Activated CD4-positive, CD25-positive, alpha-beta regulatory T cell treated with anti-CD3 and anti-CD28 coated beads, Interleukin-2, amount 50 U/mL, for 24 hours (primary cell): ENCODE results near the gene TENM3.

Experiments
- ATAC-seq, 2 donors: fragments of 150-1000 bp; cut with Tn5 transposase; one replicate each; pipeline ENCODE4 v1.10.0; 2021; ENCODE audit warnings: mild to moderate bottlenecking in 1 of 2, moderate library complexity in 1 of 2

TENM3 gene

DNA sequence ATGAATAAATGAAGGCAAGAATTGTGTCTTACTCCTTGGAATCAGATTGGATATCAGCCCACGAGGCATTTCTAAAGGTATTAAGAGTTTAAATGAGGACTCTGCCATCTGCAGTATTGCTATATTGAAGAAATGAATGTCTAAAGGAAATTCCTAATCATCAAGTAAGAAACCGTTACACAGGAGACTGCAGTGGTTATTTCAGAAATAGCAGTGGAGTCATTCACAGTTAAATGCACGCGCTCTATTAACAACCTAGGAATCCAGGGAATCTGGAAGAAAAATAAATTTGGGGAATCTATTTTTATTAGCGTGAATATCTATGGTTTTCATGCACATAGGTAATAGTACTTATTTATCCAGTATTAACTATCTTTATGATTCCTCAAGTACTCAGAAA, 334.2 kb downstream of the TENM3 start:
- no peak for ATAC-seq

DNA sequence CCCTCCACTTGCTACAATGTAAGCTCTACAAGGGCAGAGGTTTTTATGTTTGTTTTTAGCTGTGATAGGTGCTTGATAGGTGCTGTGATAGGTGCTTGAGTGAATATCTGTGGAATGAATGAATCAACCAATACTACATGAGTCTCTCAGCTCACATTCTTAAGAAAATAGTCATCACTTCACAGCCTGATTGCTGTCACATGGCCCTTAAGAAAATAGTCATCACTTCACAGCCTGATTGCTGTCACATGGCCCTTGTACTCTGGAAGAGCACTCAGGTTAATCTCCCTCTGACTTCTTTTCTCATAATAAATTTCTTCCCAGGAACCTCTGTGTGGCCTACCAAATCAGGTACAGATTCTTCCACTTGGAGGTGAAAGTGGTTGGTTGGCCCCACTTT, 335.2 kb downstream of the TENM3 start:
- ATAC-seq = no peak

DNA sequence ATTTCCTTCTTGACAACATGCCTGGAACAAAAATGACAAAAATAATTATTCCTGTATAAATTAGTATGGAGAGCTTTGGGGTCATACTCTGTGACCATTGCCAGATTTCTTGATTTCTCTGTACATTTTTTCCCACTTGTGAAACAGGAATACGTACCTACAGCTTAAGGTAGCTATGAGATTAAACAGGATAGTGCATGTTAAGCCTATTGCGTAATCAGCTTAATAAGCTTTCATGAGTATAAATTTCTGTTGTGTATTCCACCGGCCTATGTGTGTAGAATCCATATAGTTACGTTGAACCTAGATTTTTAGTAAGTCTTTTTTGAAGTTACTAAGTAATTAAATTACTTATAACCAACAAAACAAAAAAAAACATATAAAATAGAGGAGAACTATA, 339.0 kb downstream of the TENM3 start:
- ATAC-seq = no peak

DNA sequence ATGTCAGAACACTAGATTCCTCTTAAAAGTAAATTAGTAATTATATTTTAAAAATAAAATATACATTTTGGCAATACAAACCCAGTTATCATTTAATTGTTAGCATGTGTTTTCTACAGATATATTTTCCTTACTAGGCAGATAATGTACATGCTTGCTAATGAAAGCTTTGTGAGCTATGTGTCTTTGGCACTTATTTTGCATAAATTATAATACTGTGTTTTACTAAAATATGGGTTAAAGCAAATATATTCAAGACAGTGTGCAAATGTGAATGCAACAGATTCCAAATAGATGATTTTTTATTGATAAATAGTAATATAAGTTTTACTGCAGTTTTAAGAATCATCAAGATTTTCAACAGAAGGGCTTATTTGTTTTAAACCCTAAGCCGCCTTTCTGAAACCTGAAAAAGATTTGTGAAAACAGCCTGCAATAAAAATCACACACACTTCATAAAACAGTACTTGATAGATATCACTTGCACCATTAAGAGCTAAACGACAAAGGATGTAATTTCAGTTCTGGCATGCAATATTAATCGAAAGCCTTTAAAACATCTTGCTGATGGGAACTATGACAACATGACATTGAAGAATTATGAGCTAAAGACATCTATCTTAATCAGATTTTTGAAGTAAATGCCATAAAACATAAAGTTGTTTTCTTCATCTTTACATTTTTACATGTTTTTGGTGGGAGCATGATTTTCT, 340.7 kb downstream of the TENM3 start:
- no peak for ATAC-seq

DNA sequence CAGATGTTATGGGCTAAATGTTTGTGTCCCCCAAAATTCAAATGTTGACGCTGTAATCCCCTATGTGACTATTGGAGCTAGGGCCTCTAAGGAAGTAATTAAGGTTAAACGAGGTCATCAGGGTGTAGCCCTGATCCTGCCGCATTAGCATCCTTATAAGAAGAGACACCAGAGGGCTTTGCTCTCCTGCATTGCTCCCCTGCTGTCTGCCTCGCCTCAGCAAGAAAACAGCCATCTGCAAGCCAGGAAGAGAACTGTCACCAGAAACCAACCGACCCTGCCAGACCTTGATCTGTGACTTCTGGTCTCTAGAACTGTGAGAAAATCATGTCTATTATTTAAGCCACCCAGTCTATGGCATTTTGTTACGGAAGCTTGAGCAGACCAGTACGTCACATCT, 342.1 kb downstream of the TENM3 start:
- ATAC-seq = no peak

DNA sequence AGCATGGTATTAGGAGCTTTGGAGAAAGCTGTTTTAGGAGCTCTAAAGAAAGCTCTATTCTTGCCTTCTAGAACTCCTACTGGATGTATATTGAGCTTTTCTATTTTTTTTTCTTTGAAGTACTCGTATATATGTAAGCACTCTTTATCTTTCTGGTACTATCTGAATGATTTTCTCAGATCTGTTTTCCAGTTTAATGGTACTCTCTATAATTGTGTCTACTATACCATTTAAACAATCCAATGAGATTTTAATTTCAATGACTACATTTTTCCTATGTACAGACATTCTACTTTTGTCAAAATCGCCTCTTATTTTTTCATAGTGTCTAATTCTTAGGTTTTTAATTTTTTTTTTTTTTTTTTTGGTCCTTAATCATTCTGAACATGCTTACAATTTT, 345.9 kb downstream of the TENM3 start:
- ATAC-seq = no peak

DNA sequence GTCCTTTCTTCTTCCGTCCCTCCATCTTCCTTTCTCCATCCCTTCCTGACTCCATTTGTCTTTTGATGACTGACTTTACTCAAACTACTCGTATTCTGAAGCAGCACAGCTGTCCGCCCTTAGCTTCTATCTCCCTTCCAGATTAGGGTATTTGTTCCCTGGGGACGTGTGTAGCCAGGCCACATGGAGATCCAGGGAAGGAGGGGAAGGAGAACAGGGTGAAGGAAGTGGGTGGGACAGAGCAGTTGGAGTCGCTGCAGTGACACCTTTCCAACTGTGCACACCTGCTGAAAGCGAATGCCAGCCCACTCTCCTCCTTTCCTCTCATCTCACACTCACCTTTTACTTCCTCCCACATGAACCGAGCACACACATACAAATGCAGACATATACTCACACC, 350.2 kb downstream of the TENM3 start:
- ATAC-seq = no peak

DNA sequence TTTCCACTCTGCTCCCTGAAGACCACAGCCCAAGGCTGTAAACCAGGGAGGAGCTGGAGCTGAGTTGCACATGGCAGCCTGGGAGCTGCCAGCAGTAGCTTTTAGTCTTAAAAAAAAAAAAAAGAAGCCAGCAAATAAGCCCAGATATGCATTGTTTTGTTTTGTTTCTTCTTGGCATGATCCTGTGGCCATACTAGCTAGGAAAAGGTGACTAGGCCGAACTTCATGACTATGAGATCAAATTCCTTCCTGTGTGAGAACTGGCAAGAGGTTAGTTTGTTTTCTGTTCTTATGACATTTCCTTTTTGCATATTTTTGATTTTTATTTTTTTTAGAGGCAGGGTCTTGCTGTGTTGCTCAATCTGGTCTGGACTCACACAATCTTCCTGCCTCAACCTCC, 350.7 kb downstream of the TENM3 start:
- ATAC-seq = no peak

DNA sequence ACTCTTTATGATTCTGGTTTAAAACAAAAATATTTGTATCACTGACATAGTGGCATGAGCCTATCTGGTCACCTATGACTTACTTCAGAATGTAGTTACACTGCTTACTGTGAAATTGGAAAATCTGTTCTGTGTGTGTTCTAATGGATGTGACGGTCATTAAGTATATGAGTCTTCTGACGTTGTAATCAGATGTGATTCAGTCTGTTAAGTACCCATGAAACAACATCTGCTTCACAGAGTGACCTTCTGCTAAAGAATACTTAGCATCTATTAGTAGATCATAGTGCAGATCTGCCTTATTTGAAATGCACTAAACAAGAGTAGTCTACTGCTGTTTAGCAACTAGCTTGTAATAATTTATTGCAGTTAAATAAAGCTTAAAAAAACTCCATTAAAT, 356.9 kb downstream of the TENM3 start:
- ATAC-seq = no peak

DNA sequence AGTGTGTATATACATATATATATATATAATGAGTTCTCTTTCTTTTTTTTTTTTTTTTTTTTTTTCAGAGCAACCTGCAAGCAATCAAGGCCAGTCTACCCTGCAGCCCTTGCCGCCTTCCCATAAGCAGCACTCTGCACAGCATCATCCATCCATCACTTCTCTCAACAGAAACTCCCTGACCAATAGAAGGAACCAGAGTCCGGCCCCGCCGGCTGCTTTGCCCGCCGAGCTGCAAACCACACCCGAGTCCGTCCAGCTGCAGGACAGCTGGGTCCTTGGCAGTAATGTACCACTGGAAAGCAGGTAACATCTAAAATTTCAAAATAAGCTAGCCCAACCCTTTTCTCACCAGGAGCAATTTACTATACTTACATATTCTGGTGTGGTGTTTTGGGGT, 357.7 kb downstream of the TENM3 start:
- ATAC-seq = no peak

DNA sequence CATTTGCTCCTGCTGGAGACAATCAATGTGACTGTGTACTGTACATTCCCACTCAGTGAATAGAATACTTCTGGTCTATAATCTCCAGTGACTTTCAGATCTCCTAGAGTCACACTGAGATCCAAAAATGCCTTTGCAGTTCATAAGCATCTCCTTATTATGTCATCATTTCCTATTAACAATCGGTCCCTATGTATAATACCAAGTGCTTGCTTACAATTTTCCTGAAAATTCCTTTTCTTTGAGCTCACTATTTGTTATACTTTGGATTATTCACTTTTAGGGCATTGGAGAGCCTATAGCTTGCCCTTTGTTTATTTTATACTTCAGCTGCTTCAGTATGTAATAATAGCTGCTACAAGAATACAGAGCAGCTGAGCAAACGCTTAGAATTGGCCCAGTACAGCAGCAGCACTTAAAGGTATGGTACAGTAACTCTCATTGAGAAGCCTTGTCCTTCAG, 361.0 kb downstream of the TENM3 start:
- no peak for ATAC-seq

DNA sequence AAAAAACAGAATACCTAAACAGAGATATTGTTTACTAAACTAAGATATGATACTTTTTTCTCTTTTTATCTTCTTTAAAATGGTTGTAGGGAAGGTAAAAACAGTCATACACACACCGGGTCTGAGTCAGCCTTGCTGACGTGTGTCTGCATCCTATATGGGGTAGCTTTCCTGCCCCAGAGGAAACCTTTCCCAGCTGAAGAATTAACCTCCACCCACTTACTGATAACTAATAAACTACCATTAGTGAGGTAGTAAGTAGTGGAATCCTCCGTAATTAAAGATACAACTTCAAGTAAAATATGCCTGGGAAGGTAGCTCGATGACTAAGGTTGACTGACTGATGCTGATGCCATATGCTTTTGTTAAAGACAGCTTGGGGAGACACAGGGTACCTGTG, 361.8 kb downstream of the TENM3 start:
- ATAC-seq = no peak

DNA sequence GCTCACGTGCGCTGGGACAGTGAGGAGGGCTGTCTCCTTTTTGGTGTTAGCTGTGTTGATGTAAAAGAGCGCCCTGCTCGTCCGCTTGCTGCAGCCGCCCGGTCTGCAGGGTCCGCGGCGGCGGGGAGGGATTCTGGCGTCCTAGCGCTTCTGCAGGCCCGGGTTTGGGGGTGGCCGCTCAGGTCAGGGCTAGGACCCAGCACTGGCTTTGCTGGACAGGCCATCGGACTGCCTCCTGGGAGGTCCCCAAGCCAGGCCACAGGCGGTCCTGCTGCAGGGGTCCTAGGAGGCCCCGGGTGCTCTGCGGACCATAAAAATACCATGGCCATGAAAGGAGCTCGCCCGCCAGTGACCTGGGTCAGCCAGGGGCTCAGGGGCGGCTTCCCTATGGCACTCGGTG, 365.3 kb downstream of the TENM3 start:
- no peak for ATAC-seq

DNA sequence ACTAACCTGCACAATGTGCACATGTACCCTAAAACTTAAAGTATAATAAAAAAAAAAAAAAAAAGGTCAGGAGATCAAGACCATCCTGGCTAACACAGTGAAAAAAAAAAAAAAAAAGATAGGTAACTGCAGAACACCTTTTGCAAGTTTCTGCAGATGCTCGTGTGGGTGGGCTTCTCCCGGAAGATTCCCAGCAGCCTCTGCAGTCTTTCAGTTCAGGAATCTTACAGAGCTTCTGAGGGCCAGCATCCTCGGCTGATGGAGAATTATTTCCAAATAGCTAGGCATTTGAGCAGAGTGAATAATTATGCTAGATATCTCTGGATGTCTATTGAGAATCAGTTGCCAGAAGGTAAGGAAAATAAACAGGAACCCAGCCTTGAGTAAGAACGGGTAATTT, 373.3 kb downstream of the TENM3 start:
- no peak for ATAC-seq

DNA sequence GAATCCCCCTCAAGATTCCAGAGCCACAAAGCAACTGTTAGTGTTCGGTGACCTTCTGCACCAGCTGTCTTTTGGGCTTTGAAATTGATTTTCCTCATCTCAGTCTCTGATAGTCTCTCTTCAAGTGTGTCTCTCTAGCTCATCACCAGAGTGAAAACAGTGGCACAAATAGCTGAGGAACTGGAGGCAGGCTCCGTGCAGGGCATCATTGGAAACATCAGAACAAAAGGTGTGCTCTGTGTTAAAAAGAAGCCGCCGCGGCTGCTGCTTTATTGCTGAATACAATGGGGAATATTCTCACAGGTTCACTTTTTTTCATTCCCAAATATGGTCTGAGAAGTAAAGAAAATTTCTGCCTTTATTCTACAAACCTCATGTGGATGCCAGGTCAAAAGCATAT, 376.5 kb downstream of the TENM3 start:
- ATAC-seq = no peak

DNA sequence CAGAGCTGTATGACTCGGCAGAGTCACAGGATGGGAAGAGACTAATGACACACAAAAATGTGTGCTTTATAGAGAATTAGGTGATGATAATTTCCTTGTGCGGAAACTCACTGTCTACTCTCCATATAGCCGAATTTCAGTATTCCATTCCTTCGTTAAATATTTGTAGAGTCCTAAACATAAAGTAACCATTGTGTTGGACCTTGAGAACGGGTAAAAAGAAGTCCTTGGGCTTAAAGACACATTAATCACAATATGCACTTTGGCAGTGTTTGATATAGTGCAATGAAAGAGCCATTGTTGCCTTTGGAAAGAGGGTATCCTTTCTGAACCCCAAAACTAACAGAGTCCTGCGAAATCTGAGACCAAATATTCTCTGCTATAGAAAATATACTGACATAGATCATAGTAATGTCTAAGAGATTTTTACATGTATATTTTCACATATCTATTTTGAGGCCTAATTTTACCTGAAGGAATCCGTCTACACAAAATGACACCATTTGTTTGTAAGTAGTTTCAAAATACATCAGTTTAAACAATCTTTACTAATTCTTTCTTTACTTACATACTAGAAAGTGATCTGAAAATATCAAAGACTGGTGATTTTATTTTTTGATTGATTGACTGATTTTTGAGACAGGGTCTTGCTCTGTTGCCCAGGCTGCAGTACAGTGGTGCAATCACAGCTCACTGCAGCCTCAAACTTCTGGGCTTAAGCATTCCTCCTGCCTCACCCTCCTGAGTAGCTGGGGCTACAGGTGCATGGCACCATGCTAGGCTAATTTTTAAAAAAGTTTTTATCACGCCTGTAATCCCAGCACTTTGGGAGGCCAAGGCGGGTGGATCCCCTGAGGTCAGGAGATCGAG, 377.1 kb downstream of the TENM3 start:
- no peak for ATAC-seq

DNA sequence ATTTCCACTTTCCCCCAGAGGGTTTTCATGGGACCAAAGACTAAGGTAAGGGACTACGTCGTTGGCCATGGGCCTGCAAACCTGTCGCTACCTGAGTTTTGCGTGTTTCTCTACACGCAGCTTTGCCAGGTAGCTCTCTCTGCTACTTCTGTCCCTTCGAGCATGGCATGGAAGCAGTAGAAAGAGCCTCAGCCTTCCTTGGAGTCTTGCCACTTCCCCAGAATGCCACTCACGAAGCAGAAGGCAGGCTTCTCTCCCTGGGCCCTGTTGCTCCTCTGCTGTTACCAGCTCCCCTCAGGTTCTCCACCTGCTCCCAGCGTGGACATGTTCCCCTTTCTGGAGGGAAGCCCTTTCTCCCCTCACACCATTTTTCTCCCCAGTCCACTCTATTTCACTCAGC, 381.1 kb downstream of the TENM3 start:
- no peak for ATAC-seq

DNA sequence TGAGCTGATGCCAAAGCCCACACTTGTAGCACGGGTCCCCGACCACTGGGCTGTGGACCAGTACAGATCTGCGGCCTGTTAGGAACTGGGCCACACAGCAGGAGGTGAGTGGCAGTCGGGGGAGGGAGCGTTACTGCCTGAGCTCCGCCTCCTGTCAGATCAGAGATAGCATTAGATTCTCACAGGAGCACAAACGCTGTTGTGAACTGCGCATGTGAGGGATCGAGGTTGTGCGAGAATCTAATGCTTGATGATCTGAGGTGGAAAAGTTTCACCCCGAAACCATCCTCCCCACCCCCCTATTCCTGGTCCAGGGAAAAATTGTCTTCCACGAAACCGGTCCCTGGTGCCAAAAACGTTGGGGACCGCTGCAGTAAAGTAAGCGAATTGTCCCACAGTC, 382.0 kb downstream of the TENM3 start:
- ATAC-seq = no peak

DNA sequence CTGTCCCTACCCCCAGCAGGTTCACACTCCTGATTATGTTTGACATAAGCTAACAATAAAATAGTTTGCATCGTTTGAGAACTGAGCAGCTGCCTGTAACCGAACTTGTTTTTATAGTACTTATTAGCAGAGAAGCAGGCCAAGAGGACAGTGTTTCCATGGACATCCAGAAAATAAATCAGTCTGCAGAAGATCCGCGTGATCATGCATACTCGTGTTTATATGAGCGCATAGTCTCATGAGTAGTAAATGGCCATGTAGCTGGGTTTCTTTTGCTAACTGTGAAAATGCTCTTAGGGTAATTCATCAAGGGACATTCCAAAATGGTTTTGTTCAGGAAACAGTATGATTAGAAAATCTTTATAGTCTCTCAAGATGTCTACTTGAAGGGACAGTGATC, 384.8 kb downstream of the TENM3 start:
- no peak for ATAC-seq

DNA sequence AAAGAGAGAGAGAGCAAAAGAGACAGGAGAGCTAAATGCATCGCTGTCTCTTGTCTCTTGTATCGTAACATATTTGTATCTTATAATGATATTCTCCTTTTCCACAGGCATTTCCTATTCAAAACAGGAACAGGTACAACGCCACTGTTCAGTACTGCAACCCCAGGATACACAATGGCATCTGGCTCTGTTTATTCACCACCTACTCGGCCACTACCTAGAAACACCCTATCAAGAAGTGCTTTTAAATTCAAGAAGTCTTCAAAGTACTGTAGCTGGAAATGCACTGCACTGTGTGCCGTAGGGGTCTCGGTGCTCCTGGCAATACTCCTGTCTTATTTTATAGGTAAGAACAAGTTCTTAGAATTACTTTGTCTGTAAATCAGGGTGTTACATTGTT, 385.3 kb downstream of the TENM3 start:
- no peak for ATAC-seq

DNA sequence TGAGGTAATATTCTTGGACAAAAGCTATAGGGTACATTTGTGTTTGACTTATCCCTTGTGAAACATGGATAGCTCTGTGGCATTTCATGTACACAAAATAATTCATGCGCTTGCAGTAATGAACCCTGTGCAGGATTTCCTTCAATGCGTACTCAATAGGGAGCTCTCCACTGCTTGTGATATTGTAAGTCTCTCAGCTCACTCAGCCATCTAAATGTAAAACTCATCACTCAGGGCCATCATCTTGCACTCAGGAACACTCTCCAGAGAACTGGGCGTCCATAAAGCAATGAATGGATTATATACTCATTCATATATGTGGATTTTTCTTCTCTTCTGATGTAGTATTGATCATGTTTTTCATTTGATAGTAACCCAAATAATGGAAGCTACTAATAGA, 385.9 kb downstream of the TENM3 start:
- ATAC-seq = no peak

DNA sequence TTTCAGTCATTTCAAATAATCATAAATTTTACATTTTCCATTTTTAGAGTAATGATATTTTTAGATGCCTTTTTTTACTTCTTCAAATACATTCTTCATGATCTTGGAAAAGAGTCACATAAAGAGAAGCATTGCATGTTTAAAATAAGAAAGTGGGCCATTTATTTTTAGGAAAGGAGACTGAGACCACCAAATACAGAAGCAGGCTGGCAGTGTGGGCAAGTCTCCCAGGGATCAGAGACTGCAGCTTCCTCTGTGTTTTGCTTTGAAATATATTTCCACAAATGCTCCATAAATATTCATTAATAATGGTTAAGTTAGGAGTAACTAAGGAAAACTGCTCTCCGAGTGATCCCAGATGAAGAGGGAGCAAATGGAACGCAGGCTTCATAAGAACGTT, 397.3 kb downstream of the TENM3 start:
- no peak for ATAC-seq

DNA sequence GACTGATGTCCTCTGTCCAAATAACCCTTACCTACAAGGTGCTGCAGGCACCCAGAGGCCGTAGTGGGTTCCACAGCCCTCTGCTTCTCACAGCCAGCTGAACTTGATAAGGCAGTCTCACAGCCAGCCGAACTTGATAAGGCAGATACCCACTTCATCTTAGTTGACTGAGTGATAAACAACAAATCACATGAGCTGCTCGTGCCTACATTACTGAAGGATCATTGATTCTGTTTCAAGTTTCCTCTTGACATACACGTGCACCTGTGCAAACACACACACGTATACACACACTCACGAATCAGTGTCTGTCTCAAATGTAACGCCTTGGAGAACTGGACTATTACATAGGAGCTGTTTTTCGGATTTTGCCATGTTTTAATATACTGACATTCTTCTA, 397.7 kb downstream of the TENM3 start:
- ATAC-seq = no peak

DNA sequence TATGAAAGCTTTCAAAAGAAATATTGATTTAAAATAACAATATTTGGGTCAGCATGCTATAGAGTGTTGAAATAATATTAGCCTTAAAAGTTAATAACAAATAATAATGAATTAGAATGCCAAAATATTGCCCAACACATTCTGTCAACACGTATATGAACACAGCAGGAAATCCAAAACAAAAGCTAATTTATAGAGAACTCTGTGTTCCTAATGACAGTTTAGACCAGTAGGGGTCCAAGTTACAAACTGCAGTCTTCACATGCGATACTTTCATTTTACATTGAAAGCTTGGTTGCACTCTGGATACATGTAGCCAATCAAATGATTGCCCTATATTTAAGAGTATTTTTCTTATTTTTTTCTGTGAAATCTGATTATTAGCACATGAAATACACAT, 399.6 kb downstream of the TENM3 start:
- no peak for ATAC-seq
